H9 (cell line): Measurements from ENCODE around the gene ASB18. TPM values are rescaled to one million over a fixed set of nuclear protein-coding genes. Genes with fewer than 3 reads are reported as not detected.
A peak's percentile ranks its signal among the peaks of the same experiment; 100 is the strongest.

ENCODE experiments used
- DNase-seq: peaks from one replicate; pipeline ENCODE4 v3.0.0-alpha.2; 2017
- H2AFZ ChIP-seq: one replicate; pipeline ENCODE4 v1.6.1; 2013; ENCODE audit warnings: mild to moderate bottlenecking, low read length, control low read depth, moderate library complexity
- H2AK5ac ChIP-seq: 2 replicates; pipeline ENCODE4 v1.6.1; 2013; ENCODE audit warnings: low read length, control low read depth, mixed read lengths; ENCODE audit not compliant: insufficient read length
- H2BK120ac ChIP-seq: one replicate; pipeline ENCODE4 v1.6.1; 2013; ENCODE audit warnings: low read depth, mild to moderate bottlenecking, low read length, control low read depth, inconsistent platforms; ENCODE audit not compliant: poor library complexity, severe bottlenecking
- H2BK12ac ChIP-seq: 2 replicates; pipeline ENCODE4 v1.6.1; 2013; ENCODE audit warnings: low read length, control low read depth, mixed read lengths, low read depth; ENCODE audit not compliant: insufficient read length
- H2BK15ac ChIP-seq: 2 replicates; pipeline ENCODE4 v1.6.1; 2013; ENCODE audit warnings: low read depth, low read length, control low read depth
- H2BK20ac ChIP-seq: one replicate; pipeline ENCODE4 v1.6.1; 2013; ENCODE audit warnings: low read depth, mild to moderate bottlenecking, low read length, control low read depth, inconsistent platforms; ENCODE audit not compliant: poor library complexity, severe bottlenecking
- H2BK5ac ChIP-seq: 2 replicates; pipeline ENCODE4 v1.6.1; 2013; ENCODE audit warnings: low read length, control low read depth, mixed read lengths; ENCODE audit not compliant: insufficient read length
- H3K14ac ChIP-seq: 2 replicates; pipeline ENCODE4 v1.6.1; 2013; ENCODE audit warnings: low read length, control low read depth; ENCODE audit not compliant: insufficient read depth
- H3K18ac ChIP-seq: 2 replicates; pipeline ENCODE4 v1.6.1; 2013; ENCODE audit warnings: low read depth, mild to moderate bottlenecking, mixed read lengths, low read length, control low read depth; ENCODE audit not compliant: insufficient read length
- H3K23ac ChIP-seq: 2 replicates; pipeline ENCODE4 v1.6.1; 2013; ENCODE audit warnings: low read length, control low read depth, mixed read lengths, low read depth; ENCODE audit not compliant: insufficient read length
- H3K23me2 ChIP-seq: 2 replicates; pipeline ENCODE4 v1.6.1; 2013; ENCODE audit warnings: low read depth, mild to moderate bottlenecking, mixed read lengths, low read length, control low read depth; ENCODE audit not compliant: insufficient read length, poor library complexity, severe bottlenecking
- H3K27ac ChIP-seq: 2 replicates; pipeline ENCODE4 v1.5.1; 2013; ENCODE audit warnings: low read length, control low read depth, mixed read lengths, low read depth; ENCODE audit not compliant: insufficient read length
- H3K27me3 ChIP-seq: 2 replicates; pipeline ENCODE4 v1.6.1; 2013; ENCODE audit warnings: low read length, control low read depth, inconsistent platforms; ENCODE audit not compliant: insufficient read depth
- H3K4ac ChIP-seq: 2 replicates; pipeline ENCODE4 v1.6.1; 2013; ENCODE audit warnings: low read depth, mild to moderate bottlenecking, control low read depth, inconsistent platforms, low read length, moderate library complexity
- H3K4me1 ChIP-seq: 2 replicates; pipeline ENCODE4 v1.6.1; 2013; ENCODE audit warnings: low read length, control low read depth, inconsistent platforms; ENCODE audit not compliant: insufficient read depth
- H3K4me2 ChIP-seq: 2 replicates; pipeline ENCODE4 v1.6.1; 2013; ENCODE audit warnings: low read length, control low read depth, mixed read lengths; ENCODE audit not compliant: insufficient read length, insufficient read depth
- H3K56ac ChIP-seq: 2 replicates; pipeline ENCODE4 v1.6.1; 2013; ENCODE audit warnings: low read depth, mild to moderate bottlenecking, mixed read lengths, low read length, control low read depth; ENCODE audit not compliant: insufficient read length
- H3K79me1 ChIP-seq: 2 replicates; pipeline ENCODE4 v1.6.1; 2013; ENCODE audit warnings: low read depth, mild to moderate bottlenecking, moderate library complexity, low read length, control low read depth, inconsistent platforms; ENCODE audit not compliant: insufficient read depth, poor library complexity, severe bottlenecking
- H3K79me2 ChIP-seq: 2 replicates; pipeline ENCODE4 v1.6.1; 2013; ENCODE audit warnings: low read length, control low read depth, inconsistent platforms; ENCODE audit not compliant: insufficient read depth
- H3K9ac ChIP-seq: 2 replicates; pipeline ENCODE4 v1.6.1; 2013; ENCODE audit warnings: low read length, control low read depth, mixed read lengths; ENCODE audit not compliant: insufficient read length; ENCODE audit errors: extremely low read depth
- H3K9me3 ChIP-seq: one replicate; pipeline ENCODE4 v1.6.1; 2013; ENCODE audit warnings: low read depth, low read length, inconsistent platforms; ENCODE audit not compliant: control insufficient read depth
- H3T11ph ChIP-seq: one replicate; pipeline ENCODE4 v1.6.1; 2013; ENCODE audit warnings: mild to moderate bottlenecking, low read length, control low read depth, inconsistent platforms
- H4K20me1 ChIP-seq: one replicate; pipeline ENCODE4 v1.6.1; 2013; ENCODE audit not compliant: control insufficient read depth, insufficient read length, insufficient read depth
- H4K5ac ChIP-seq: 2 replicates; pipeline ENCODE4 v1.6.1; 2013; ENCODE audit warnings: low read depth, mild to moderate bottlenecking, mixed read lengths, low read length, control low read depth; ENCODE audit not compliant: insufficient read length
- H4K8ac ChIP-seq: replicated peaks from 2 replicates; pipeline ENCODE4 v1.6.1; 2013; ENCODE audit warnings: low read length, control low read depth, mixed read lengths, low read depth; ENCODE audit not compliant: insufficient read length
- H4K91ac ChIP-seq: 2 replicates; pipeline ENCODE4 v1.6.1; 2013; ENCODE audit warnings: low read depth, mild to moderate bottlenecking, moderate library complexity, mixed read lengths, low read length, control low read depth; ENCODE audit not compliant: insufficient read length
- H3K27ac Mint-ChIP-seq, 3 experiments: 2 replicates in 2 of 3; 3 replicates in 1 of 3; pipeline ENCODE4 v1.8.0; 2020 to 2021; ENCODE audit warnings: mixed read lengths in 3 of 3, mild to moderate bottlenecking in 1 of 3, moderate library complexity in 1 of 3
- H3K27me3 Mint-ChIP-seq: 2 replicates; pipeline ENCODE4 v1.8.0; 2021; ENCODE audit warnings: low read depth, mild to moderate bottlenecking, moderate library complexity, mixed read lengths
- H3K36me3 Mint-ChIP-seq, 3 experiments: 2 replicates in 2 of 3; 3 replicates in 1 of 3; pipeline ENCODE4 v1.8.0; 2020 to 2021; ENCODE audit warnings: low read depth in 3 of 3, mixed read lengths in 3 of 3; ENCODE audit not compliant: insufficient read depth in 1 of 3
- H3K4me1 Mint-ChIP-seq, 2 experiments: 2 replicates each; pipeline ENCODE4 v1.8.0; 2020; ENCODE audit warnings: mixed read lengths in 2 of 2
- H3K4me3 Mint-ChIP-seq, 2 experiments: 2 replicates in 1 of 2; 3 replicates in 1 of 2; pipeline ENCODE4 v1.8.0; 2020 to 2021; ENCODE audit warnings: mild to moderate bottlenecking in 2 of 2, mixed read lengths in 2 of 2, moderate library complexity in 1 of 2
- H3K9me3 Mint-ChIP-seq, 2 experiments: 2 replicates in 1 of 2; 3 replicates in 1 of 2; pipeline ENCODE4 v1.8.0; 2020; ENCODE audit warnings: mild to moderate bottlenecking in 2 of 2, mixed read lengths in 2 of 2, moderate library complexity in 1 of 2
- CTCF ChIP-seq: fragments of 200-600 bp; sonication (generic); conservative IDR thresholded peaks from 3 replicates; pipeline ENCODE4 v1.8.0; 2021; ENCODE audit warnings: antibody characterized with exemption, mild to moderate bottlenecking
- WGBS: extraction: QIAGEN DNeasy Blood & Tissue Kit; methylation state at CpG from one replicate; pipeline ENCODE4 v1.1.7; 2013; ENCODE audit warnings: missing lambda C conversion rate, low lambda C conversion rate, mixed read lengths; ENCODE audit not compliant: insufficient read length; ENCODE audit errors: extremely low coverage; 5-methylcytosine and 5-hydroxymethylcytosine counted together
- total RNA-seq: library from RNA; stranded (reverse); gene quantifications from 2 replicates; pipeline ENCODE4 v1.2.1, GENCODE V29; 2021

Gene ASB18
- total RNA-seq, 1 experiment from 2014 or later, result not detected

- Histone ChIP-seq H3K18ac (no peak overlapping the region), H3K4ac (no peak overlapping the region), H3K9ac (no peak overlapping the region), H3K27ac (no peak overlapping the region), H2BK15ac (no peak overlapping the region), H3K4me1 (no peaks in the 10 kb centered on the region; the same call in 1 of the 2 replicates), H3T11ph (no peak overlapping the region), H4K5ac (no peak overlapping the region), H4K20me1 (peaks cover 4% of the 10 kb centered on the region), H3K79me2 (no peaks in the 10 kb centered on the region), H2AK5ac (no peak overlapping the region), H3K23ac (no peak overlapping the region), H3K27me3 (peaks cover 20% of the 10 kb centered on the region), H3K56ac (no peak overlapping the region), H4K8ac (no peak overlapping the region), H2BK5ac (no peak overlapping the region), H3K4me2 (peak overlapping the region; percentile 36), H3K14ac (no peak overlapping the region), H2BK12ac (no peak overlapping the region), H3K23me2 (peaks cover 3% of the 10 kb centered on the region), H2BK120ac (no peak overlapping the region), H3K9me3 (no peaks in the 10 kb centered on the region), H3K79me1 (no peaks in the 10 kb centered on the region), H2AFZ (no peak overlapping the region), H2BK20ac (no peak overlapping the region), H4K91ac (no peak overlapping the region)
- DNase-seq, result peak; percentile 63
- Mint-ChIP-seq H3K4me3 (peak overlapping the region; percentile 51 to 72), H3K4me1 (peaks cover 31 to 37% of the 10 kb centered on the region in 2 experiments), H3K27ac (no peak overlapping the region), H3K36me3 (peaks cover 0 to 4% (median 0%) of the 10 kb centered on the region in 3 experiments; a peak in 1 of 7 replicates), H3K27me3 (peaks cover 79% of the 10 kb centered on the region), H3K9me3 (peaks cover 0 to 3% of the 10 kb centered on the region in 2 experiments; a peak in 3 of 5 replicates)
- no CpG with 5 or more reads among the region's 64 CpGs for WGBS
- TF ChIP-seq CTCF, result no peak
Measured at GRCh38 chr2:236237468-236238190, 26.6 kb downstream of the ASB18 start.
